Left ventricle myocardium inferior (tissue), 1 donor: Measurements from ENCODE around the gene DLX4. TPM values are rescaled to one million over a fixed set of nuclear protein-coding genes. Genes with fewer than 3 reads are reported as not detected.

Experiments
- DNase-seq: peaks from one replicate; pipeline ENCODE4 v3.0.0-alpha.2; 2020
- H3K27ac ChIP-seq: fragments of 200-600 bp; replicated peaks from 2 replicates; pipeline ENCODE4 v1.8.0; 2021
- H3K27me3 ChIP-seq: fragments of 200-600 bp; 2 replicates; pipeline ENCODE4 v1.8.0; 2021; ENCODE audit warnings: low read depth
- H3K36me3 ChIP-seq: fragments of 200-600 bp; 2 replicates; pipeline ENCODE4 v1.8.0; 2021
- H3K4me1 ChIP-seq: fragments of 200-600 bp; 2 replicates; pipeline ENCODE4 v1.8.0; 2021
- H3K4me3 ChIP-seq: fragments of 200-600 bp; 2 replicates; pipeline ENCODE4 v1.8.0; 2021; ENCODE audit warnings: mild to moderate bottlenecking, moderate library complexity
- H3K9me3 ChIP-seq: fragments of 200-600 bp; replicated peaks from 2 replicates; pipeline ENCODE4 v1.8.0; 2021
- CTCF ChIP-seq: fragments of 200-600 bp; IDR thresholded peaks from 2 replicates; pipeline ENCODE4 v1.8.0; 2021; ENCODE audit warnings: antibody characterized with exemption, mild to moderate bottlenecking, borderline replicate concordance
- intact Hi-C: fragments of 100-400 bp; cut with micrococcal nuclease; formaldehyde crosslinking; loops from one replicate; pipeline ENCODE4 v1.11.0; 2022
- total RNA-seq: library from RNA; stranded (reverse); fragmentation: NEBNext Ultra II Directional; extraction: Animal tissue kit (Norgen Biotek cat#: 25700); gene quantifications from one replicate; pipeline ENCODE4 v1.2.1, GENCODE V29; 2021
- donor health status: DM: no; HTN: yes; CAD: no; lungs with severe emphysema.

The DLX4 gene
- total RNA-seq, 1 donor from 2014 or later, result not detected

- no peak overlapping the region for H3K27ac ChIP-seq
- TF ChIP-seq CTCF, result no peak
- no peak overlapping the region for H3K4me3 ChIP-seq
- peaks cover 97% of the 10 kb centered on the region for H3K27me3 ChIP-seq
- intact Hi-C loops, result no loop called here
- H3K9me3 ChIP-seq, result no peaks in the 10 kb centered on the region
- no peaks in the 10 kb centered on the region for H3K4me1 ChIP-seq
- H3K36me3 ChIP-seq, result no peaks in the 10 kb centered on the region
- no peak for DNase-seq
Measured at GRCh38 chr17:49985310-49985990, 16.5 kb downstream of the DLX4 start.

GRCh38 chr17:49986396-49987289 lies 17.7 kb downstream of the DLX4 start:
- no peaks in the 10 kb centered on the region for H3K4me1 ChIP-seq
- no peaks in the 10 kb centered on the region for H3K36me3 ChIP-seq
- H3K27ac ChIP-seq, result no peak overlapping the region
- no peak overlapping the region for H3K4me3 ChIP-seq
- H3K9me3 ChIP-seq, result no peaks in the 10 kb centered on the region
- H3K27me3 ChIP-seq, result peaks cover 97% of the 10 kb centered on the region
- TF ChIP-seq CTCF, result no peak
- no peak for DNase-seq
- intact Hi-C loops, result no loop called here

- no peak overlapping the region for H3K27ac ChIP-seq
- no peak for DNase-seq
- no peaks in the 10 kb centered on the region for H3K4me1 ChIP-seq
- TF ChIP-seq CTCF, result no peak
- no peaks in the 10 kb centered on the region for H3K36me3 ChIP-seq
- peaks cover 97% of the 10 kb centered on the region for H3K27me3 ChIP-seq
- no peak overlapping the region for H3K4me3 ChIP-seq
- intact Hi-C loops, result no loop called here
- no peaks in the 10 kb centered on the region for H3K9me3 ChIP-seq
Measured at GRCh38 chr17:49987290-49987585, 18.2 kb downstream of the DLX4 start.

- no peak overlapping the region for H3K27ac ChIP-seq
- H3K4me1 ChIP-seq, result peaks cover under 1% of the 10 kb centered on the region
- intact Hi-C loops, result no loop called here
- no peaks in the 10 kb centered on the region for H3K36me3 ChIP-seq
- no peak overlapping the region for H3K4me3 ChIP-seq
- TF ChIP-seq CTCF, result no peak
- no peak for DNase-seq
- H3K27me3 ChIP-seq, result peaks cover 98% of the 10 kb centered on the region
- H3K9me3 ChIP-seq, result no peaks in the 10 kb centered on the region
Measured at GRCh38 chr17:49987681-49988441, 18.9 kb downstream of the DLX4 start.

GRCh38 chr17:49989518-49989880 lies 20.5 kb downstream of the DLX4 start:
- TF ChIP-seq CTCF, result no peak
- H3K27me3 ChIP-seq, result peaks cover 98% of the 10 kb centered on the region
- H3K36me3 ChIP-seq, result no peaks in the 10 kb centered on the region
- no peak overlapping the region for H3K4me3 ChIP-seq
- H3K4me1 ChIP-seq, result peaks cover 16% of the 10 kb centered on the region
- no peak overlapping the region for H3K27ac ChIP-seq
- intact Hi-C loops, result no loop called here
- no peaks in the 10 kb centered on the region for H3K9me3 ChIP-seq
- DNase-seq, result no peak
